Nephron (organoid): Measurements from ENCODE around the gene ADAM23.

ENCODE experiments used
- H3K27ac Mint-ChIP-seq, 3 experiments: 2 replicates each; pipeline ENCODE4 v1.8.0; 2020; ENCODE audit warnings: mixed read lengths in 3 of 3, mild to moderate bottlenecking in 2 of 3, moderate library complexity in 1 of 3
- H3K27me3 Mint-ChIP-seq: 2 replicates; pipeline ENCODE4 v1.8.0; 2021; ENCODE audit warnings: low read depth, mild to moderate bottlenecking, moderate library complexity, mixed read lengths
- H3K36me3 Mint-ChIP-seq: 2 replicates; pipeline ENCODE4 v1.8.0; 2020; ENCODE audit warnings: low read depth, mixed read lengths
- H3K4me1 Mint-ChIP-seq: 2 replicates; pipeline ENCODE4 v1.8.0; 2020; ENCODE audit warnings: mixed read lengths
- H3K4me3 Mint-ChIP-seq, 3 experiments: 2 replicates each; pipeline ENCODE4 v1.8.0; 2020; ENCODE audit warnings: mild to moderate bottlenecking in 3 of 3, mixed read lengths in 3 of 3, moderate library complexity in 2 of 3
- H3K9me3 Mint-ChIP-seq: 2 replicates; pipeline ENCODE4 v1.8.0; 2020; ENCODE audit warnings: mixed read lengths
- CTCF ChIP-seq, 3 experiments: fragments of 200-600 bp; sonication (generic); IDR thresholded peaks; one replicate each; pipeline ENCODE4 v1.5.0; 2021; ENCODE audit warnings: antibody characterized with exemption in 3 of 3; ENCODE audit not compliant: unreplicated experiment in 3 of 3

Gene ADAM23

GRCh38 chr2:206518997-206519396 lies 75.7 kb downstream of the ADAM23 start:
- no peaks in the 10 kb centered on the region for H3K36me3 Mint-ChIP-seq
- TF ChIP-seq CTCF (IDR thresholded peaks at IDR 0.05; ENCODE audit: unreplicated experiment in 3 of 3): no peak
- no peak overlapping the region for H3K27ac Mint-ChIP-seq
- peaks cover 6% of the 10 kb centered on the region for H3K4me1 Mint-ChIP-seq
- no peaks in the 10 kb centered on the region for H3K9me3 Mint-ChIP-seq
- H3K27me3 Mint-ChIP-seq: no peaks in the 10 kb centered on the region
- H3K4me3 Mint-ChIP-seq: no peak overlapping the region

- TF ChIP-seq CTCF (IDR thresholded peaks at IDR 0.05; ENCODE audit: unreplicated experiment in 3 of 3): no peak
- H3K4me3 Mint-ChIP-seq: no peak overlapping the region
- peaks cover 3% of the 10 kb centered on the region for H3K4me1 Mint-ChIP-seq
- H3K36me3 Mint-ChIP-seq: no peaks in the 10 kb centered on the region
- no peaks in the 10 kb centered on the region for H3K27me3 Mint-ChIP-seq
- H3K27ac Mint-ChIP-seq: no peak overlapping the region
- no peaks in the 10 kb centered on the region for H3K9me3 Mint-ChIP-seq
Observed at GRCh38 chr2:206520450-206520849, 77.1 kb downstream of the ADAM23 start.

GRCh38 chr2:206521115-206521514 lies 77.8 kb downstream of the ADAM23 start:
- no peak overlapping the region for H3K4me3 Mint-ChIP-seq
- H3K9me3 Mint-ChIP-seq: no peaks in the 10 kb centered on the region
- no peaks in the 10 kb centered on the region for H3K36me3 Mint-ChIP-seq
- H3K27me3 Mint-ChIP-seq: no peaks in the 10 kb centered on the region
- no peak for TF ChIP-seq CTCF (IDR thresholded peaks at IDR 0.05; ENCODE audit: unreplicated experiment in 3 of 3)
- H3K27ac Mint-ChIP-seq: no peak overlapping the region
- no peaks in the 10 kb centered on the region for H3K4me1 Mint-ChIP-seq

GRCh38 chr2:206521612-206522011 lies 78.3 kb downstream of the ADAM23 start:
- Mint-ChIP-seq H3K27ac (no peak overlapping the region), H3K36me3 (no peaks in the 10 kb centered on the region), H3K9me3 (no peaks in the 10 kb centered on the region), H3K4me1 (no peaks in the 10 kb centered on the region), H3K27me3 (no peaks in the 10 kb centered on the region), H3K4me3 (no peak overlapping the region)
- no peak for TF ChIP-seq CTCF (IDR thresholded peaks at IDR 0.05; ENCODE audit: unreplicated experiment in 3 of 3)

GRCh38 chr2:206526416-206526815 lies 83.1 kb downstream of the ADAM23 start:
- H3K4me1 Mint-ChIP-seq: peaks cover 8% of the 10 kb centered on the region
- no peaks in the 10 kb centered on the region for H3K27me3 Mint-ChIP-seq
- H3K9me3 Mint-ChIP-seq: no peaks in the 10 kb centered on the region

More at GRCh38 chr2:206526416-206526815, 83.1 kb downstream of the ADAM23 start:
- H3K36me3 Mint-ChIP-seq: no peaks in the 10 kb centered on the region
- H3K27ac Mint-ChIP-seq: no peak overlapping the region
- H3K4me3 Mint-ChIP-seq: no peak overlapping the region
- TF ChIP-seq CTCF (IDR thresholded peaks at IDR 0.05; ENCODE audit: unreplicated experiment in 3 of 3): no peak
